Glutamatergic neuron (in vitro differentiated cells): Measurements from ENCODE around the gene RNU6-8. TPM values are rescaled to one million over a fixed set of nuclear protein-coding genes. Genes with fewer than 3 reads are reported as not detected.

Experiments used
- DNase-seq: peaks from one replicate; pipeline ENCODE4 v3.0.0; 2022
- H3K27ac Mint-ChIP-seq: one replicate; pipeline ENCODE4 v1.8.0; 2020; ENCODE audit warnings: mild to moderate bottlenecking, mixed read lengths, inconsistent platforms; ENCODE audit not compliant: unreplicated experiment
- H3K27me3 Mint-ChIP-seq: one replicate; pipeline ENCODE4 v1.8.0; 2020; ENCODE audit warnings: mild to moderate bottlenecking, moderate library complexity, mixed read lengths, inconsistent platforms; ENCODE audit not compliant: unreplicated experiment
- H3K36me3 Mint-ChIP-seq: one replicate; pipeline ENCODE4 v1.8.0; 2020; ENCODE audit warnings: mild to moderate bottlenecking, mixed read lengths, inconsistent platforms; ENCODE audit not compliant: unreplicated experiment
- H3K4me1 Mint-ChIP-seq: one replicate; pipeline ENCODE4 v1.8.0; 2020; ENCODE audit warnings: mild to moderate bottlenecking, low read depth, mixed read lengths, inconsistent platforms; ENCODE audit not compliant: unreplicated experiment
- H3K4me3 Mint-ChIP-seq: one replicate; pipeline ENCODE4 v1.8.0; 2020; ENCODE audit warnings: mild to moderate bottlenecking, mixed read lengths, inconsistent platforms; ENCODE audit not compliant: unreplicated experiment
- H3K9me3 Mint-ChIP-seq: one replicate; pipeline ENCODE4 v1.8.0; 2020; ENCODE audit warnings: mild to moderate bottlenecking, moderate library complexity, mixed read lengths, inconsistent platforms; ENCODE audit not compliant: unreplicated experiment
- total RNA-seq: library from RNA; stranded (reverse); fragmentation: NEBNext Ultra II Directional; extraction: Animal tissue kit (Norgen Biotek cat#: 25700); gene quantifications from one replicate; pipeline ENCODE4 v1.2.1, GENCODE V29; 2021; ENCODE audit not compliant: unreplicated experiment
- TF ChIP-seq, protein P1 (sequence below): fragments of 200-600 bp; sonication (generic); IDR thresholded peaks from one replicate; pipeline ENCODE4 v1.5.0; 2021; ENCODE audit not compliant: partially characterized antibody, unreplicated experiment

Gene RNU6-8
- total RNA-seq, 1 donor from 2014 or later = not detected

DNA sequence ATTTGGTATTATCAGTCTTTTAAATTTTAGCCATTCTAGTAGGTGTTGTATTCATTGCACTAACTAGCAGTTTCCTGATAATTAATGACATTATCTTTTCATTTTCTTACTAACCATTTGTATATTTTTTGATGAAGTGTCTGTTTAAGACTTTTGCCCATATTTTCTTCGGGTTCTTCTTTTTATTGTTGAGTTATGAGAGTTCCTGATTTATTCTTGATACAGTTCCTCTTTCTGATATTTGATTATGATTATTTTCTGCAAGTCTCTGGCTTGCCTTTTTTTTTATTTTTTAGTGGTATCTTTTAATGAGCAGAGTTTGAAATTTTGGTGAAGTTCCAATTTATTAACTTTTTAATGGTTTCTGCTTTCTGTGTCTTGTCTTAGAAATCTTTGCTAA, 7.4 kb downstream of the RNU6-8 start:
- Mint-ChIP-seq H3K27me3 (peaks cover 1% of the 10 kb centered on the region), H3K9me3 (no peaks in the 10 kb centered on the region), H3K27ac (no peak overlapping the region), H3K36me3 (no peaks in the 10 kb centered on the region), H3K4me1 (no peaks in the 10 kb centered on the region), H3K4me3 (no peak overlapping the region)
- DNase-seq = no peak
- TF ChIP-seq, protein P1, sequence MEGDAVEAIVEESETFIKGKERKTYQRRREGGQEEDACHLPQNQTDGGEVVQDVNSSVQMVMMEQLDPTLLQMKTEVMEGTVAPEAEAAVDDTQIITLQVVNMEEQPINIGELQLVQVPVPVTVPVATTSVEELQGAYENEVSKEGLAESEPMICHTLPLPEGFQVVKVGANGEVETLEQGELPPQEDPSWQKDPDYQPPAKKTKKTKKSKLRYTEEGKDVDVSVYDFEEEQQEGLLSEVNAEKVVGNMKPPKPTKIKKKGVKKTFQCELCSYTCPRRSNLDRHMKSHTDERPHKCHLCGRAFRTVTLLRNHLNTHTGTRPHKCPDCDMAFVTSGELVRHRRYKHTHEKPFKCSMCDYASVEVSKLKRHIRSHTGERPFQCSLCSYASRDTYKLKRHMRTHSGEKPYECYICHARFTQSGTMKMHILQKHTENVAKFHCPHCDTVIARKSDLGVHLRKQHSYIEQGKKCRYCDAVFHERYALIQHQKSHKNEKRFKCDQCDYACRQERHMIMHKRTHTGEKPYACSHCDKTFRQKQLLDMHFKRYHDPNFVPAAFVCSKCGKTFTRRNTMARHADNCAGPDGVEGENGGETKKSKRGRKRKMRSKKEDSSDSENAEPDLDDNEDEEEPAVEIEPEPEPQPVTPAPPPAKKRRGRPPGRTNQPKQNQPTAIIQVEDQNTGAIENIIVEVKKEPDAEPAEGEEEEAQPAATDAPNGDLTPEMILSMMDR = no peak

DNA sequence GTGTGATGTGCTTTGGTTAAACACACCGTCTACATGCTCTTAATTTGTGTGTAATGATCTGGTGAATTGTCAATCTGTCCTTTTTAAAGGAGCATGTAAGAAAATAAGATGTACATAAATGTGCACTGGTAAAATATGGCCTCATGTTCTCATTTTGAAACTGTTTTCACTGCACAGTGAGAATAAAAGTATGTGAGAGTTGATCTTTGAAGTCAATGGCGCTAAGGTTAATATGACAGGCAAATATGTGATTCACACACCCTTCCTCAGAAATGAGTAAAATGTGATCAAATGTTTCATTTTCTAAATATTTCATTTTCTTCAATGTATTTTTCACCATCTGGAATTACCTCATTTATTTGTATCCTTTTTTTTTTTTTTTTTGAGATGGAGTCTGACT, 9.5 kb downstream of the RNU6-8 start:
- peaks cover 1% of the 10 kb centered on the region for H3K27me3 Mint-ChIP-seq
- H3K4me3 Mint-ChIP-seq = no peak overlapping the region
- no peak for DNase-seq
- no peaks in the 10 kb centered on the region for H3K36me3 Mint-ChIP-seq
- H3K9me3 Mint-ChIP-seq = no peaks in the 10 kb centered on the region
- TF ChIP-seq, protein P1 = no peak
- H3K27ac Mint-ChIP-seq = no peak overlapping the region
- no peaks in the 10 kb centered on the region for H3K4me1 Mint-ChIP-seq

DNA sequence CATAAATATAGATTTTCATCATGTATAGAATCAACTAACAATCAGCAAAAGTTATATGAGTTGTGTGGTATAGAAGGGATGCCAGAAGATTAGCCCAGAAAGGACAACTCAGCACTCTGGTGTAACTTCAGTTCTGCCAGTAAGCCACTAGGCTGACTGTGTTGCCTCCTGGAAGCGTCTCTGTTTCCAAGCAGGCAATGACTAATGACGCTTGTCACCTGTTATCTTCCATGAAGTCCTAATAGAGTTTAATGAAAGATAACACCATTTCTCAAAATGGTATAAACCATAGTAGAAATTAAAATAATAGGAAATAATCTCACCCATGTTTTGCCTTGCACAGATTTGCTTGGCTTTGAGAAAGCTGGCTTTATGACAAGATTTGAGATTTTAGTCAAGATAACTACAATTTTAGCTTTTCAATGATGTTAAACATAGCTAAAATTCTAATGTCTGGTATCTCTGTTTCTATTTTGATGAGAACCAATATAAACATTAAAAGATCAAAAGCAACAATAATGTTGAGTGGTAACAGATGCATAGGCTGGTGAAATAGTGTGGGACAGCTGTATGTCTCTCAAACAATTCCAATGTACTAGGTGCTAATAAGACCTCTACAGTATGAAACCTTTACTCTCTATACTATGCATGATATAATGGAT, 10.2 kb downstream of the RNU6-8 start:
- no peak for DNase-seq
- Mint-ChIP-seq H3K27me3 (peaks cover 1% of the 10 kb centered on the region), H3K36me3 (no peaks in the 10 kb centered on the region), H3K4me3 (no peak overlapping the region), H3K9me3 (no peaks in the 10 kb centered on the region), H3K4me1 (no peaks in the 10 kb centered on the region), H3K27ac (no peak overlapping the region)
- TF ChIP-seq, protein P1 = no peak

DNA sequence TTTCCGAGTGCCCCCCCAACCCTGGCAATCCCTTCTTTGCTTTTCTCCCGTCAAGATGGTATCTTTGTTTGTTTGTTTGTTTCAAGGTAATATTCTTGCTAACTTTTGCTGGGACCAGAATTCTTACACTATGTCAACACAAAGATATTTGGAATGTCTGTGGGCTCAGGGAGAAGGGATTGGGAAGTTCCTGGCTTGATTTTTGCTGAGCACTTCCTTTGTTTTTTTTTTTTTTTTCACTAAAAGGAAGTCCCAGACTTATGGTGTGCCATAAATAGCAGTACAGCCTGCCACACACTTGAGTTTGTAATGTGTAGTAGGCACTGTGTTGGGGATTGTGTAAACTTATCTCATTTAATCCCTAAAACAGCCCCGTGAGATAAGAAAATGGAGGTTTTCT, 12.4 kb downstream of the RNU6-8 start:
- H3K27ac Mint-ChIP-seq = no peak overlapping the region
- H3K4me3 Mint-ChIP-seq = no peak overlapping the region
- no peaks in the 10 kb centered on the region for H3K4me1 Mint-ChIP-seq
- no peaks in the 10 kb centered on the region for H3K27me3 Mint-ChIP-seq
- H3K36me3 Mint-ChIP-seq = no peaks in the 10 kb centered on the region
- TF ChIP-seq, protein P1 = no peak
- DNase-seq = no peak
- H3K9me3 Mint-ChIP-seq = no peaks in the 10 kb centered on the region

DNA sequence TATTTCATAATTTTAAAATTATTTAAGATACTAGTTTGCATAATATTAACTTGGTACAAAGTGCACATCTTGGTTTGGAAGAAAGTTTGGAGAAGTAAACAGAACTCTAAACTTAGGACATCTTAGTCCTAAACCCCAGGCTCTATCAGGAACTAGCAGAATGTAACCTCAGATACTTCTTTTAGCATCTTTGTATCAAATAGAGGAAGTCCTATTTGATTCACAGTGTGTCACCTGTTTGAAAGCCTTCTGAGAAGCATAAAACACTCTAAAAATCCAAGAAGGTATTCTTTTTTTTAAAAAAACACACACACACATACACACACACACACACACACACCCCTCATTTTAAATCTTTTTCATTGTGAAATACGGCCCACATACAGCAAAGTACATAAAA, 13.3 kb downstream of the RNU6-8 start:
- Mint-ChIP-seq H3K27ac (no peak overlapping the region), H3K27me3 (no peaks in the 10 kb centered on the region), H3K4me1 (no peaks in the 10 kb centered on the region), H3K9me3 (no peaks in the 10 kb centered on the region), H3K4me3 (no peak overlapping the region), H3K36me3 (no peaks in the 10 kb centered on the region)
- no peak for DNase-seq
- TF ChIP-seq, protein P1 = no peak
